Glutamatergic neuron (in vitro differentiated cells): ENCODE measurements around the gene CENPU. TPM values are rescaled to one million over a fixed set of nuclear protein-coding genes. Genes with fewer than 3 reads are reported as not detected.

Source experiments
- DNase-seq: peaks from one replicate; pipeline ENCODE4 v3.0.0; 2022
- H3K27ac Mint-ChIP-seq: one replicate; pipeline ENCODE4 v1.8.0; 2020; ENCODE audit warnings: mild to moderate bottlenecking, mixed read lengths, inconsistent platforms; ENCODE audit not compliant: unreplicated experiment
- H3K27me3 Mint-ChIP-seq: one replicate; pipeline ENCODE4 v1.8.0; 2020; ENCODE audit warnings: mild to moderate bottlenecking, moderate library complexity, mixed read lengths, inconsistent platforms; ENCODE audit not compliant: unreplicated experiment
- H3K36me3 Mint-ChIP-seq: one replicate; pipeline ENCODE4 v1.8.0; 2020; ENCODE audit warnings: mild to moderate bottlenecking, mixed read lengths, inconsistent platforms; ENCODE audit not compliant: unreplicated experiment
- H3K4me1 Mint-ChIP-seq: one replicate; pipeline ENCODE4 v1.8.0; 2020; ENCODE audit warnings: mild to moderate bottlenecking, low read depth, mixed read lengths, inconsistent platforms; ENCODE audit not compliant: unreplicated experiment
- H3K4me3 Mint-ChIP-seq: one replicate; pipeline ENCODE4 v1.8.0; 2020; ENCODE audit warnings: mild to moderate bottlenecking, mixed read lengths, inconsistent platforms; ENCODE audit not compliant: unreplicated experiment
- H3K9me3 Mint-ChIP-seq: one replicate; pipeline ENCODE4 v1.8.0; 2020; ENCODE audit warnings: mild to moderate bottlenecking, moderate library complexity, mixed read lengths, inconsistent platforms; ENCODE audit not compliant: unreplicated experiment
- total RNA-seq: library from RNA; stranded (reverse); fragmentation: NEBNext Ultra II Directional; extraction: Animal tissue kit (Norgen Biotek cat#: 25700); gene quantifications from one replicate; pipeline ENCODE4 v1.2.1, GENCODE V29; 2021; ENCODE audit not compliant: unreplicated experiment
- TF ChIP-seq, protein P1 (sequence below): fragments of 200-600 bp; sonication (generic); IDR thresholded peaks from one replicate; pipeline ENCODE4 v1.5.0; 2021; ENCODE audit not compliant: partially characterized antibody, unreplicated experiment

Gene CENPU
- total RNA-seq, 1 donor from 2014 or later: 18.0 TPM

DNA sequence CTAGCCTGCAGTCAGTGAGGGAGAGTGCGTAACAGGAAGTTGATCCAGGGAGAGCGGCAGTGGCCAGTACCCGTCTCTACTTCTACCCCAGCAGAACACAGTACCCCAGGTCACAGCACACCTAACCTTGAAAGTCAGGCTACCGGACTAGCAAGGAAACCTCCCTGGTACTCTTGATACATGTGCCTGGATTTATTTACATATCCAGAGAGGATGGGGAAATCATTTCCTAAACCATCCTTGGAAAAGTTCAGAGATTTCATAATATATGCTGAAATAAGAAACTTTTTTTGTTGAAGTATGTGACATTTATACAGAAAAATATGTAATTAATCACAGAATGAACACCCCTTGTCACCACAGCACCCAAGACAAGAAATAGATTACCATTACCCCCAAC, 59.9 kb downstream of the CENPU start:
- Mint-ChIP-seq H3K27ac (no peak overlapping the region), H3K36me3 (no peaks in the 10 kb centered on the region), H3K4me3 (no peak overlapping the region), H3K9me3 (peaks cover 2% of the 10 kb centered on the region), H3K27me3 (peaks cover 7% of the 10 kb centered on the region), H3K4me1 (peaks cover 6% of the 10 kb centered on the region)
- TF ChIP-seq, protein P1, sequence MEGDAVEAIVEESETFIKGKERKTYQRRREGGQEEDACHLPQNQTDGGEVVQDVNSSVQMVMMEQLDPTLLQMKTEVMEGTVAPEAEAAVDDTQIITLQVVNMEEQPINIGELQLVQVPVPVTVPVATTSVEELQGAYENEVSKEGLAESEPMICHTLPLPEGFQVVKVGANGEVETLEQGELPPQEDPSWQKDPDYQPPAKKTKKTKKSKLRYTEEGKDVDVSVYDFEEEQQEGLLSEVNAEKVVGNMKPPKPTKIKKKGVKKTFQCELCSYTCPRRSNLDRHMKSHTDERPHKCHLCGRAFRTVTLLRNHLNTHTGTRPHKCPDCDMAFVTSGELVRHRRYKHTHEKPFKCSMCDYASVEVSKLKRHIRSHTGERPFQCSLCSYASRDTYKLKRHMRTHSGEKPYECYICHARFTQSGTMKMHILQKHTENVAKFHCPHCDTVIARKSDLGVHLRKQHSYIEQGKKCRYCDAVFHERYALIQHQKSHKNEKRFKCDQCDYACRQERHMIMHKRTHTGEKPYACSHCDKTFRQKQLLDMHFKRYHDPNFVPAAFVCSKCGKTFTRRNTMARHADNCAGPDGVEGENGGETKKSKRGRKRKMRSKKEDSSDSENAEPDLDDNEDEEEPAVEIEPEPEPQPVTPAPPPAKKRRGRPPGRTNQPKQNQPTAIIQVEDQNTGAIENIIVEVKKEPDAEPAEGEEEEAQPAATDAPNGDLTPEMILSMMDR: no peak
- DNase-seq: no peak

DNA sequence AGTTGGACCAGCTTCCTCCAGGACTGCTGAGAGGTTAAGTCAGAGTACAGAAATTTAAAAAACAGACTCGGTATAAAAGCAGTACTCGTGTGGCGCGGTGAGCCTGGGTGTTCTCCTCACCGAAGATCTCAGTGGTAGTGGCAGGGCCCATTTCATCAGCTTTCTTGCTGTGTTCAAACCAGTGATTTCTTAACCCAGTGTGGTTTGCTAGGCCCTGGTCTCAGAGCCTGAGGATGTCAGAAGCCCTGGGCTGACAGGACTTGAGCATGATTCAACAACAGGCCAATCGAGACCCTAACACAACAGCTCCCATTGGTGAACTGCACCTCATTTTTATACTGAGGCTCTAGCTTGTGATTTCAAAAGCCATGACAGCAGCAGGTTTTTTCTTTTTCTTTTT, 61.2 kb downstream of the CENPU start:
- Mint-ChIP-seq H3K27ac (no peak overlapping the region), H3K4me1 (peaks cover 8% of the 10 kb centered on the region), H3K27me3 (peaks cover 7% of the 10 kb centered on the region), H3K9me3 (peaks cover 2% of the 10 kb centered on the region), H3K4me3 (no peak overlapping the region), H3K36me3 (peaks cover 7% of the 10 kb centered on the region)
- DNase-seq: no peak
- TF ChIP-seq, protein P1: no peak

DNA sequence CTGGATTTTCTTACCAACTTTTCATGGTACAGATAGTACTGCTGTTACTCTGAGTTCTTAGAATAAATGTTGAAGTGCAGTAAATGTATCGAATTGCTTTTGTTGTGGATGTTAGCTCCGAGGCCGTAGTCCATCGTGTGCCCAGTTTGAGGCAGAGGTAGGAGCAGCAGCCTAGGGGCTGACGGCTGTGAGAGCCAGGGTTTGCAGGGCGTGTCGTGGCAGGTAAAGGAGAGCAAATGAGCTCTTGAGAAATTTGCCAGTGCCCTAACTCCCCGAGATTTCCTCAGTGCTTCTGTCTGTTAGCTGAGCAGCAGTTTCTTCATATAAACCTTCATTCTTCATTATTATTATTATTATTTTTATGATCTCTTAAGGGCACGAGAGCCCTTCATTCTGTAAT, 62.8 kb downstream of the CENPU start:
- DNase-seq: no peak
- peaks cover 7% of the 10 kb centered on the region for H3K27me3 Mint-ChIP-seq

DNA sequence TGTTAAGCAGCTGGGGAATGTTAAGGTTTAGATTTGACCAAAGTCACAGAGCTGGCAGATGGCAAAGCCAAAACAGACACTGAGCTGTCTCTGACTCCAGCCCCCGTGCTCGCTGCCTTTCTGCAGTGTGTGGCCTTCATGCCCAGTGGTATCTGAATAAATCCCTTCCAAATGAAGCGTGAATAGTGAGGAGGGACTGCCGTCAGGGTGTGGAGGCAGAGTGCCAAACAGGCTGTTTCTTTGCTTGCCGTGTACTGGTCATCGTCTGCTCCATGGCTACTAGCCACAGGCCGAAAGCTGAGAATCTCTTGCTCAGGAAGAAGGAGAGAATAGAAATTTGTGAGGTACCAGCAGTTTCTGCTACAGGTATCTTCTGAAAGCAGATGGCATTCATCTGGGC, 64.6 kb downstream of the CENPU start:
- Mint-ChIP-seq H3K27ac (no peak overlapping the region), H3K4me1 (peaks cover 8% of the 10 kb centered on the region), H3K4me3 (no peak overlapping the region), H3K9me3 (peaks cover 2% of the 10 kb centered on the region), H3K36me3 (peaks cover 8% of the 10 kb centered on the region), H3K27me3 (peaks cover 7% of the 10 kb centered on the region)
- TF ChIP-seq, protein P1: no peak
- no peak for DNase-seq

More for the DNA sequence above, 62.8 kb downstream of the CENPU start:
- peaks cover 8% of the 10 kb centered on the region for H3K4me1 Mint-ChIP-seq
- H3K9me3 Mint-ChIP-seq: peaks cover 2% of the 10 kb centered on the region
- H3K27ac Mint-ChIP-seq: no peak overlapping the region
- peaks cover 8% of the 10 kb centered on the region for H3K36me3 Mint-ChIP-seq
- TF ChIP-seq, protein P1: no peak
- H3K4me3 Mint-ChIP-seq: no peak overlapping the region

DNA sequence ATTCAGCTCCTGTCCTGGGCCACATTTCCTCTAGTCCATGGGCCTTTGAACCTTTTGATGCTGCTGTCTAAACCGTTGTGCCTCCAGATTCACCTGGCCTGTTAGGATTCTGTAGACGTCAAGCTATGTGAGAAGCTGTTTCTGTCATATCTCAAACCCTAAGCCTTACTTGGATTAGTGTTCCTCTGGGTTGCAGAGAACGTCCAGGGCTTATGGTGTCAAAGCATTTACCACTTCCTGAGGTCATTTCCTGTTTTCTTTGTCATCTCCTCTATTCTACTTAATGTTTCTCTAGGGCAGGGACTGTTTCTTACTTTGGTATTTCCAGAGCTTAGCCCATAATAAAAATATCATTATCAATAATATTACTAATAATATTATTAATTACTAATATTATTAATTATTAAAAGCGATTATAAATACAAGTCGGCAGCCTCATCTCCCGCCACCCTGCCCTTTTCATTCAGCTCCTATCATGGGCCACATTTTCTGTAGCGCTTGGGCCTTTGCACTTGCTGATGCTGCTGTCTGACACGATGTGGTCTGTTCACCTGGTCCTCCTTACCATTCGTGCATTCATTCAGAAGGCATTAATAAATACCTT, 65.3 kb downstream of the CENPU start:
- no peak overlapping the region for H3K27ac Mint-ChIP-seq

More for the DNA sequence above, 65.3 kb downstream of the CENPU start:
- peaks cover 8% of the 10 kb centered on the region for H3K4me1 Mint-ChIP-seq
- peaks cover 8% of the 10 kb centered on the region for H3K36me3 Mint-ChIP-seq
- H3K9me3 Mint-ChIP-seq: peaks cover 2% of the 10 kb centered on the region
- H3K4me3 Mint-ChIP-seq: no peak overlapping the region
- peaks cover 7% of the 10 kb centered on the region for H3K27me3 Mint-ChIP-seq
- DNase-seq: no peak
- TF ChIP-seq, protein P1: no peak
